ENCODE measurements around the gene TST.

The TST gene

GRCh38 chr22:37030560-37031281, 11.5 kb upstream of the TST start:
- DNase-seq: no peak

GRCh38 chr22:37028692-37029674, 9.7 kb upstream of the TST start:
- DNase-seq: no peak

GRCh38 chr22:37027556-37027955, 8.3 kb upstream of the TST start:
- DNase-seq: no peak

GRCh38 chr22:37026325-37026724, 7.1 kb upstream of the TST start:
- DNase-seq: no peak

- no peak for DNase-seq
Measured at GRCh38 chr22:37025500-37026070, 6.3 kb upstream of the TST start.

- DNase-seq: no peak
Measured at GRCh38 chr22:37024339-37025157, 5.3 kb upstream of the TST start.

- DNase-seq: no peak
Measured at GRCh38 chr22:37023743-37024338, 4.6 kb upstream of the TST start.

- no peak for DNase-seq
Measured at GRCh38 chr22:37022483-37023337, 3.5 kb upstream of the TST start.

- peak; percentile 20 for DNase-seq
Measured at GRCh38 chr22:37021710-37022482, 2.6 kb upstream of the TST start.

- DNase-seq: no peak
Measured at GRCh38 chr22:37021041-37021440, 1.8 kb upstream of the TST start.

GRCh38 chr22:37020192-37020479, 889 bp upstream of the TST start:
- no peak for DNase-seq

GRCh38 chr22:37018815-37019308, 385 bp downstream of the TST start:
- no peak for DNase-seq

GRCh38 chr22:37018086-37018814, 997 bp downstream of the TST start:
- no peak for DNase-seq

- DNase-seq: no peak
Measured at GRCh38 chr22:37017356-37017755, 1.9 kb downstream of the TST start.

- no peak for DNase-seq
Measured at GRCh38 chr22:37016134-37016910, 2.9 kb downstream of the TST start.

GRCh38 chr22:37015587-37015878, 3.7 kb downstream of the TST start:
- no peak for DNase-seq

GRCh38 chr22:37014835-37015586, 4.2 kb downstream of the TST start:
- DNase-seq: no peak

GRCh38 chr22:37014415-37014806, 4.8 kb downstream of the TST start:
- DNase-seq: no peak

GRCh38 chr22:37012956-37013355, 6.3 kb downstream of the TST start:
- no peak for DNase-seq
